Right ventricle myocardium inferior (tissue), 1 donor: ENCODE results near the gene MAGI2. TPM values are rescaled to one million over a fixed set of nuclear protein-coding genes. Genes with fewer than 3 reads are reported as not detected.

Experiments used
- ATAC-seq: fragments of 200-7000 bp; cut with Tn5 transposase; one replicate; pipeline ENCODE4 v1.9.1; 2020; ENCODE audit warnings: mild to moderate bottlenecking, moderate library complexity
- DNase-seq: peaks from one replicate; pipeline ENCODE4 v3.0.0; 2021; ENCODE audit errors: missing footprints
- intact Hi-C: fragments of 100-400 bp; cut with DNase I; formaldehyde crosslinking; loops from one replicate; pipeline ENCODE4 v1.11.0; 2022
- long read RNA-seq: library from polyadenylated mRNA; unstranded; transcript quantifications from one replicate; pipeline ENCODE4 v2.0.0, GENCODE V29; 2021
- total RNA-seq: library from RNA; stranded (reverse); fragmentation: NEBNext Ultra II Directional; extraction: Animal tissue kit (Norgen Biotek cat#: 25700); gene quantifications from one replicate; pipeline ENCODE4 v1.2.1, GENCODE V29; 2021
- donor health status: DM: no; HTN: yes; CAD: no; lungs with severe emphysema.

The MAGI2 gene
- total RNA-seq = 3.1 TPM
- long read RNA-seq, partial matches to known transcripts = 0 of 3 reads
- long read RNA-seq, other reads (novel, unspliced or antisense) = 3 of 3 reads

DNA sequence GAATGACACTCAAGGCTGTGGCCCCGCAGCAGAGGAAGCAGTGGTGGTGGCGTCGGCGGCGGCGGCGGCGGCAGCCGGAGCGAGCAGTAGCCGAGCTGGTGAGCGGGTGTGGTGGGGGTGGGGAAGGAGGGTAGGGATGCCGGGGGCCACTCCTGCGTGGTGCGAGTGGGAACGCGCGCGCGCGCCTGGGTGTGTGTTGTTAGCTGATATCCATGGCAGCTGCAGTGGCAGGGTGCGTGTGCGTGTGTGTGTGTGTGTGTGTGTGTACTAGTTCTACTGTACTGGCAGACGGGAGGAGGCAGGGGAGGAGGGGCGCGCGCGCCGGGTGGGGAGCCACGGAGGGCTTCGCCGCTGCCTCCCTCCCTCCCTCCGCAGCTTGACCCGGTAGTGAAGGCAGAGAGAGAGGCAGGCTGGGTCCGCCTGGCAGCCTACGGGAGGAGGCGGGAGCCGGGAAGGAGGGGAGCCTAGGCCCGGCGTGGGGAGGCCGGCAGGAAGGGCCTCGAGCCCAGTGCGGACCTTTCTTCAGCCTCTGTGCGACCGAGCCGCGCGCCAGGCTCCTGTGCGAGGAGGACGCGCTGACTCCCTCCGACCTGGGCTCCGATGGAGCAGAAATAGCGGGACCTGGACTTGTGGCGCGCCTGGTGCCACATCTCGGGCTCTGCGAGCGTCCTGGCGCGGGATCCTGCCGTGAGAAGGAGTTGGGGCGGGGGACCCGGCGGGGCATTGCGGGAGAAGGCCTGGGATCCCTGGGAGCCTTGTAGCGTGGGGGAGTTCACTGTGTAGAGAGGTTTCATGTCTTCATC lies at the start of gene MAGI2:
Gene MAGI2 (minus strand): TSS at position 110 of the 803 bp plus-strand sequence. CDS start 347 bp downstream, outside the sequence.
- ATAC-seq (peak; percentile 89), DNase-seq (peak; percentile 91)
- intact Hi-C loops = loop anchor here (5.0 kb wide), 2 partner anchors 46 to 146 kb away; no protein-coding TSS in a partner anchor

GRCh38 chr7:79502151-79502550 lies 48.7 kb upstream of the MAGI2 start:
- ATAC-seq = no peak
- no peak for DNase-seq
- intact Hi-C loops = no loop called here

- no peak for DNase-seq
- ATAC-seq = no peak
- intact Hi-C loops = no loop called here
Measured at GRCh38 chr7:79500759-79501158, 47.3 kb upstream of the MAGI2 start.

GRCh38 chr7:79497728-79498127 lies 44.3 kb upstream of the MAGI2 start:
- intact Hi-C loops = no loop called here
- ATAC-seq (no peak), DNase-seq (no peak)

DNA sequence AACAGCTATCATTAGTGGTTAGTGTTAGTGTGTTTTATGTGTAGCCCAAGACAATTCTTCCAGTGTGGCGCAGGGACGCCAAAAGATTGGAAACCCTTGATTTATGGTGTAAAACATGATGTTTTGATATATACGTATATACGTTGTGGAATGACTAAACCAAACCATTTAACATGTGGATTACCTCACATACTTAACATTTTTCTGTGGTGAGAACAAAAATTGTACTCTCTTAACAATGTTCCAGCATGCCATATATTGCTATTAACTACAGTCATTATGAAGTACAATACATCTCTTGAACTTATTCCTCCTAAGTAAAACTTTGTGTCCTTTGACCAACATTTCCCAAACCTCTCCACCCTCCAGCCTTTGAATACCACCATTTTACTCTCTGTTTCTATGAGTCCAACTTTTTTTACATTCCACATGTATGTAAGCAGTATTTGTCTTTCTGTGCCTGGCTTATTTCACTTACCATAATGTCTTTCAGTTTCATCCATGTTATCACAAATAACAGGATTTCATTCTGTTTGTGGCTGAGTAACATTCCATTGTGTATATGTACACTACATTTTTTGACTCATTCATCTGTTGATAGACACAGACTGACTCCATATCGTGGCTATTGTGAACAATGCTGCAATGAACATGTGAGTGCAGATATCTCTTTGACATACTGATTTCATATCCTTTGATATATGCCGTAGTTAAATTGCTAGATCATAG lies 42.2 kb upstream of the MAGI2 start:
- intact Hi-C loops = no loop called here
- ATAC-seq (no peak), DNase-seq (no peak)

DNA sequence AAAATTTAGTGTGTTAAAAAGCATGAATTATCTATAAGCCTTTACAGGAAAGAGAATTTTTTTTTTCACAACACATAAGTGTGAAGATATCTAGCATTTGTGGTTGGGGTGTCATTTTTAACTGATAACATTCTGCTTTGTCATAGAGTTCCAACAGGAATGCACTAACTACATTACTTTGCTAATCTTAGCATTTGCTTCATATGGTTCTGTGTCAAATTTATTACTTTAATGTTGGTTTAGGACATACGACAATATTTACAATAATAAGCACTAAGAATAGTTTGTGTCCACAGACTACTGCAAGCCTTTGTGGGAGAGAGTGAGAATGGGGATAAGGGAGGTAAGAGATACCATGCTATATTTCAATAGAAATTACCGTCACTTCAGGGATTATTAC lies 40.6 kb upstream of the MAGI2 start:
- DNase-seq = no peak
- intact Hi-C loops = no loop called here
- no peak for ATAC-seq

DNA sequence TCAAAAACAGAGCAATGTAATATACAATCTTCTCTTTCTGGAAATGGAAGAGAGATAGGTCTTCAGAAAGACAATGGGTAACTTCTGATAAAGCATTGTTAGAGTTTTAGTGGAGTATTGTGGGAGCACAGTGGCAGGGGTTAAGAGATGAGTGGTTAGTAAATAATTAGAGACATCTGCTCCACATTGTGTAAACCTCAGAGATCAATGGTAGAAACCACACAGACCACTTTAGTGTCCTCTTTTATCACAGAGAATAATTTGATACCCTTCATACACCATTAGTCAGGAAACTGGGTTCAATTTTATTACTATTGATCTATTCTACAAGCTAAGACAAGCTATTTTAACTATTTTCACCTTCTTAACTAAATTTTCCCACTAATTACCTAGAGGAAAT lies 35.9 kb upstream of the MAGI2 start:
- no peak for ATAC-seq

GRCh38 chr7:79478386-79478785 lies 24.9 kb upstream of the MAGI2 start:
- DNase-seq (no peak), ATAC-seq (no peak)
- intact Hi-C loops = no loop called here

More for the DNA sequence above, 35.9 kb upstream of the MAGI2 start:
- intact Hi-C loops = no loop called here
- no peak for DNase-seq

DNA sequence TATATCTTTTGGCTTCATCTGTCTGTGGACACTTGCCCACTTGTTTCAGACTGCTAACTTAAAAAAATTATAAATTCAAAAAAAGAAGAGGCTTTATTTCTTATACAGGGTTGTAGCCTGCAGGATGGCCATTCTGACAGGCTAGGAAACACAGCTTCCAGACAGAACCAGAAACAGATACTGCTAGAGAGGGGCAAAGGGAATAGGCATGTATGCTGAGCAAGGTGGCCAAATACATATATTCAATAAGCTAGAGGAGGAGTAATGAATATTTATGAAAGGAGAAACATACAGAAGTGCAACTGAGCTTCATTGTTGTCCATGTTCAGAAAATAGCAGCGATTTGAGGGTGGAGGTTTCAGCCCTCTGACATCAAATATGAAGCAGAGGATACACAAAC lies 22.0 kb upstream of the MAGI2 start:
- DNase-seq (no peak), ATAC-seq (no peak)
- intact Hi-C loops = no loop called here

GRCh38 chr7:79471699-79472098 lies 18.2 kb upstream of the MAGI2 start:
- intact Hi-C loops = no loop called here
- no peak for DNase-seq
- ATAC-seq = no peak

DNA sequence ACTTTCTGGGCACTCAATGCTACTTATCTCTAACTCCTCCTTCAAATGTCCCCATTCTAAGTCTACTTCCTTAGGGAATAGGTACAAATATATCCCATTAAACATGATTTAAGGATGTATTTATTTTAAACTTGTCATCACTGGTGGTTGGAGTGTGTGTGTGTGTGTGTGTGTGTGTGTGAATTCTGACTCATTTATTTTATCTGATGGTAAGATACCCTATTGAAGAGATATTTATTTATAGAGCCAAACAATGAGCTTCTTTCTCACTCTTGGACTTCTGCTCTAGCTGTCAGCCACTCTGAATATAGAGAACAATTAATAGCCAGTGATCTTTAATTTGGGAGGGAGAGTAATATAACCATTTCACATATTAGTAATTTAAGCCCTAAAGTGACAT lies 17.8 kb upstream of the MAGI2 start:
- no peak for ATAC-seq
- no peak for DNase-seq
- intact Hi-C loops = no loop called here

DNA sequence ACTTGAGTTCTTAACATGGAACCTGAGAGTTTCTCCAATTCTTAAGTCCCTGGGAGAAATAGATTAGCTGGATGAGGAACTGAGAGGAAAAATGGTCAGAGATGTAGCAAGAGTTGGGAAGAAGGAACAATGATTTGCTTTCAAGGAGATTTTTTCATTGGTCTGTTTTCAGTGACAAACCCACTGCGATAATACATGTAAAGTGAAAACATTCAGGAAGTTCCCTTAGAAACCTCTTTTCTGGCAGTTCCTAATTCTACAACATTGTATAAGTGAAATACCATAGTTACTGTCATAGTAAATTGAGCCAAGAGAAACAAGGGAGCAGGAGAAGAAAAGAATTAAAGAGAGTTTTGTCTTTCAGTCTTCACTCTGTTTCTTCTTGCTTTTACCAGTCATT lies 12.1 kb upstream of the MAGI2 start:
- ATAC-seq = no peak
- intact Hi-C loops = no loop called here
- no peak for DNase-seq

DNA sequence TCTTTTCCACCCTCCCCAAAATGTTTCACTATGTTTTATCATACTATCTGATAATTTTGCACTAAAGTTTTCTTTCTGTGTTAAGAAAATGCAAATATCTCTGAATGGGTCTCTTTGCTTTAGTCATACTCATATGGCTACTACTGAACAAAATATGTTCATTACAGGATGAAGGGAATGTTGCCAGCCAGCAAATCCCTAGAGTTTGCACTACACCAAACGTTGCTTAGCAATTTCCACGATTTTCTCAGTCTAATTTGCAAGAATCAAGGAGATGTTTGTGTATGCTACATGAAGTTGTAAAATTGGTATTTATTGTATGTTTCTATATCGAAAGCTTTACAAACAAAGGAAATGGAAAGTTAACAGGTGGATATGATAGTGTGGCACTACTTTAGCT lies 10.6 kb upstream of the MAGI2 start:
- intact Hi-C loops = no loop called here
- ATAC-seq (no peak), DNase-seq (no peak)

GRCh38 chr7:79462390-79462789 lies 8.9 kb upstream of the MAGI2 start:
- intact Hi-C loops = no loop called here
- DNase-seq = no peak
- no peak for ATAC-seq

DNA sequence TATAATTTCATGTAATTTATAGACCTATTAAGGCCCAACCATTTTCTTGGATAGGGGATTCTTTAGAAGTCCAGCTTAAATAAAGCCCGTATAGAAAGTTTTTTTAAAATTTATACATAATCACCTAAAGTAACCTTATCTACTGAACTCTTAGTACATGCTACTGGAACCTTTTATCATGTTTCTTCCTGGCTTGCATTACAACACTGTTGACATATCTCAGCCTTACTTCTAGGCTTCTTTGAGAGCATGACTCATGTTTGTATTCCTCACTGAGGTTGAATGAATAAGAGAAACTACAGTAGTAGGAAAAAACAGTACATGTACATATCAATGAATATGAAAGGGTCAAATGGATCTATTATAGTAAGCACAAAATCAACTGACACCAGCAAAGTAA lies 8.2 kb upstream of the MAGI2 start:
- ATAC-seq (no peak), DNase-seq (no peak)
- intact Hi-C loops = no loop called here

DNA sequence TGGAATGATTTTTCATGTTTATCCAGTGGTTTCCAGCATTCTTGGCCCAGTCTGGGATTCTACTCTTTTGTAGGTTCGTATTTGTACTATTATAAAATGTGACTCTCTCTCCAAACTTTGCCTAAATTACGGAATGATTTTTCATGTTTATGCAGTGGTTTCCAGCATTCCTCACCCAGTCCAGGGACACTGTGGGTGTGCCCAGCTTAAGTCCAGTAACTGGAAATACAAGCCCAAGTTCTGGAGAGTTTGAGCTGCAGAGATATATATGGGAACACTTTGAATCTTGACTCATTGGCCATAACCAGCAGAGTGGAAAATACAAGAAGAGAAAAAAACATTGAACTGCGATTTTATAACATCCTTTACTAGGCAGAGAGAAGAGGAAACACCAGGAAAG lies 5.9 kb upstream of the MAGI2 start:
- intact Hi-C loops = no loop called here
- DNase-seq = no peak
- ATAC-seq = no peak

- DNase-seq (no peak), ATAC-seq (no peak)
- intact Hi-C loops = no loop called here
Measured at GRCh38 chr7:79458796-79459195, 5.3 kb upstream of the MAGI2 start.

- DNase-seq (peak; percentile 15), ATAC-seq (no peak)
- intact Hi-C loops = no loop called here
Measured at GRCh38 chr7:79455173-79455790, 1.8 kb upstream of the MAGI2 start.

- ATAC-seq (peak; percentile 24), DNase-seq (no peak)
- intact Hi-C loops = loop anchor here (5.0 kb wide), 2 partner anchors 47 to 147 kb away; no protein-coding TSS in a partner anchor
Measured at GRCh38 chr7:79454361-79454960, 994 bp upstream of the MAGI2 start.
